GM12874 (cell line): ENCODE results near the gene GPC6.

Source experiments
- TF ChIP-seq, protein P1 (sequence below): IDR thresholded peaks from 2 replicates; pipeline ENCODE4 v1.5.1; 2011; ENCODE audit warnings: low read depth, mild to moderate bottlenecking, control low read depth, low read length, moderate library complexity; ENCODE audit not compliant: insufficient read depth

GPC6 gene

GRCh38 chr13:93420206-93420605 lies 193.6 kb downstream of the GPC6 start:
- TF ChIP-seq, protein P1, sequence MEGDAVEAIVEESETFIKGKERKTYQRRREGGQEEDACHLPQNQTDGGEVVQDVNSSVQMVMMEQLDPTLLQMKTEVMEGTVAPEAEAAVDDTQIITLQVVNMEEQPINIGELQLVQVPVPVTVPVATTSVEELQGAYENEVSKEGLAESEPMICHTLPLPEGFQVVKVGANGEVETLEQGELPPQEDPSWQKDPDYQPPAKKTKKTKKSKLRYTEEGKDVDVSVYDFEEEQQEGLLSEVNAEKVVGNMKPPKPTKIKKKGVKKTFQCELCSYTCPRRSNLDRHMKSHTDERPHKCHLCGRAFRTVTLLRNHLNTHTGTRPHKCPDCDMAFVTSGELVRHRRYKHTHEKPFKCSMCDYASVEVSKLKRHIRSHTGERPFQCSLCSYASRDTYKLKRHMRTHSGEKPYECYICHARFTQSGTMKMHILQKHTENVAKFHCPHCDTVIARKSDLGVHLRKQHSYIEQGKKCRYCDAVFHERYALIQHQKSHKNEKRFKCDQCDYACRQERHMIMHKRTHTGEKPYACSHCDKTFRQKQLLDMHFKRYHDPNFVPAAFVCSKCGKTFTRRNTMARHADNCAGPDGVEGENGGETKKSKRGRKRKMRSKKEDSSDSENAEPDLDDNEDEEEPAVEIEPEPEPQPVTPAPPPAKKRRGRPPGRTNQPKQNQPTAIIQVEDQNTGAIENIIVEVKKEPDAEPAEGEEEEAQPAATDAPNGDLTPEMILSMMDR: no peak

DNA sequence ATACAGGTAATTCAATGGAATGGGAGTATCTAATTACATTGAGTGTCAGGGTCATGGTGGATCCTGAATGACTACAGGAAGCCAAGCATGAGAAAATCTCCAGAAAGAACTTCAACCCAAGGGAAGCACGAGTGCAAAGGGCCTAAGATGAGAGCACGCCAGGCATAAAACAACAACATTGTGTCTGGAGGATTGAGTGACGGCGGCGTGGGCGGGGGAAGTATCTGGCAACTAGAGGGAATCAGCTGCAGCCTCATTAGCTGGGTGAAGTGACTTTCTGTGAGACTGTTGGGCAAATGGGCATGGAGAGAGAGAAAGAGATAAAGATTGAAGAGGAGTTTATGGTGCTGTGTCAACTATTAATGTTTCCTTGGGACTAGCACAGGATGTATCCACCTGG lies 194.3 kb downstream of the GPC6 start:
- TF ChIP-seq, protein P1: no peak

- TF ChIP-seq, protein P1: no peak
Observed at GRCh38 chr13:93422980-93423543, 196.5 kb downstream of the GPC6 start.

DNA sequence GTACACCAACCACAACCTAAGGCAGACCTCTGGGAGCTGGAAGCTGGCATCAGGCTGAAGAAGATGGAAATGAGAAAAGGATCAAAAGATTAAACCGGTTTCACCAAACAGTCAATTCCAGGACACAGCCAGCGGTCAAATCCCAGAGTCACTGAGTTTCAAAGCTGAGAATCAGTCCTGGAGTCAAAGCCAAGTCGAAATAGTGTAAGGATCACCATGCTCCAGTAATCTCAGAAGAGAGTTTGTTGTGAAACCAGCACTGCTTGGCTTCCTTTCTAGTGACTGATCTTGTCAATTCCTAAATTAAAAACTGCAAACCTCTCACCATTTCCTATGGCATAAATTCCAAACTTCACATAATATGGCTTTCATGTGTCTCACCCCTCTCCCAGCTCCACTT lies 198.8 kb downstream of the GPC6 start:
- TF ChIP-seq, protein P1: no peak

DNA sequence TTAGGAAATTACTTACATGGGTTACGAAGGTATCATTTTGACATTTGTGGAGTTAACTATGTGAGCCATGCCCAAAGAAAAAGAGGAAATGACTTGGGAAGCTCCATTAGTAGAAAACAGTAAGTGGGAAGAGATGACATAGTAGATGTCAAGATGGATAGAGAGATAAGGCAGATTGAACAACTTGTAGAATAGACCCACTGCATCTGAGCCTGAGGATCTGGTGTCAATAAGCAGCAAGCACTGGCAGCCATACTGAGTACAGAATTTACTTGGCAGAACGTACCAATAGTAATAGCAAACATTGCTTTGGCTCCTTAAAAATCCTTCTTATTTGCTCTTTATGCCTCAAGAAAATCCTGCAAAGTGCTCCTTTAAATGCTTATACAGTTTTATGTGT lies 203.8 kb downstream of the GPC6 start:
- TF ChIP-seq, protein P1: no peak

GRCh38 chr13:93435651-93436050 lies 209.0 kb downstream of the GPC6 start:
- TF ChIP-seq, protein P1: no peak

DNA sequence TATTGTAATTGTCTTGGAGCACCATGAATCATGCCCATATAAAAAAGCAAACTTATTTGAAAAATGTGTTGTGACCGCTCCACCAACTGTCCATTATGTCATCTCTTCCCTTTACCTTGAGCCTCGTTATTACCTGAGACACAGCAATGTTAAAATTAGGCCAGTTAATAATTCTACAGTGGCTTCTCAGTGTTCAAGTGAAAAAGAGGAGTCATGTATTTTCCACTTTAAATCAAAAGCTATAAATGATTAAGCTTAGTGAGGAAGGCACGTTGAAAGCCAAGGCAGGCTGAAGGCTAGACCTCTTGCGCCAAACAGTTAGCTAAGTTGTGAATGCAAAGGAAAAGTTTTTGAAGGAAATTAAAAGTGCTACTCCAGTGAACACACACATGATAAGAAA lies 210.5 kb downstream of the GPC6 start:
- TF ChIP-seq, protein P1: no peak

GRCh38 chr13:93446238-93446637 lies 219.6 kb downstream of the GPC6 start:
- TF ChIP-seq, protein P1: no peak
